Measurements from ENCODE around the gene SEC24A.

Gene SEC24A

GRCh38 chr5:134769206-134769605 lies 120.6 kb downstream of the SEC24A start:
- TF ChIP-seq CTCF (IDR thresholded peaks at IDR 0.05; ENCODE audit: low read depth, low read length), result no peak
- H3K27ac ChIP-seq, result no peak overlapping the region
- H3K9me3 ChIP-seq (ENCODE audit: severe bottlenecking), result no peaks in the 10 kb centered on the region
- peaks cover 93% of the 10 kb centered on the region for H3K36me3 ChIP-seq
- H3K4me3 ChIP-seq (ENCODE audit: low read depth, low read length), result no peak overlapping the region
- DNase-seq, result no peak
- no peaks in the 10 kb centered on the region for H3K27me3 ChIP-seq (ENCODE audit: insufficient read depth, low read depth, severe bottlenecking)

DNA sequence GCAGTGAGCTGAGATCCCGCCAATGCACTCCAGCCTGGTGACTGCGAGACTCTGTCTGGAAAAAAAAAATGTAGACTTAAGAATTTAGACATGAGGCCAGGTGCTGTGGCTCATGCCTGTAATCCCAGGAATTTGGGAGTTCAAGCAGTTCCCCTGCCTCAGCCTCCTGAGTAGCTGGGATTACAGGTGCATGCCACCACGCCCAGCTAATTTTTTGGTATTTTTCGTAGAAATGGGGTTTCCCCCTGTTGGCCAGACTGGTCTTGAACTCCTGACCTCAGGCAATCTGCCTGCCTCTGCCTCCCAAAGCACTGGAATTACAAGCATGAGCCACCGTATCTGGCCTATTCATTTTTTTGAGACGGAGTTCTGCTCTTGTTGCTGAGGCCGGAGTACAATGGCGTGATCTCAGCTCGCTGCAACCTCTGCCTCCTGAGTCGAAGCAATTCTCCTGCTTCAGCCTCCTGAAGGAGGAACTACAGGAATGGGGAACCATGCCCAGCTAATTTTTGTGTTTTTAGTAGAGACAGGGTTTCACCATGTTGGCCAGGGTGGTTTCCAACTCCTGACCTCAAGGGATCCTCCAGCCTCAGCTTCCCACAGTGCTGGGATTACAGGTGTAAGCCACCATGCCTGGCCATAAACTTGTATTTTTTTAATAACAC lies 124.0 kb downstream of the SEC24A start:
- TF ChIP-seq CTCF (IDR thresholded peaks at IDR 0.05; ENCODE audit: low read depth, low read length), result no peak
- Histone ChIP-seq H3K36me3 (peaks cover 93% of the 10 kb centered on the region), H3K27me3 (ENCODE audit: insufficient read depth, low read depth, severe bottlenecking) (no peaks in the 10 kb centered on the region), H3K4me3 (ENCODE audit: low read depth, low read length) (no peak overlapping the region), H3K9me3 (ENCODE audit: severe bottlenecking) (no peaks in the 10 kb centered on the region), H3K27ac (no peak overlapping the region)
- DNase-seq, result no peak

DNA sequence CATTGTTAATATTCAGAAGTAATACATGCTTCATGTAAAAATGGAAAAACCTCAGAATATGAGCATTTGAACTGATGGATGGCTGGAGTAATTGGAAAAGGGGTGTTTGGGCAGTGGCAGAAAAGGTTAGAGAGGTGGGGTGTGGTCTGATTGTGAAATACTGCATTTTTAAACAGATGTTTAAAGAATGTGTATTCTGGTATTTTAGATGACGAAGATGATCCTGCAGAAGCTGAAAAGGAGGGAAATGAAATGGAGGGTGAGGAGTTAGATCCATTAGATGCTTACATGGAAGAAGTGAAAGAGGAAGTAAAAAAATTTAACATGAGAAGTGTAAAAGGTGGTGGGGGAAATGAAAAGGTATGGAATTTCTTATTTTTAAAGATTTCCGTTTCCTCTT lies 128.8 kb downstream of the SEC24A start:
- Histone ChIP-seq H3K27me3 (ENCODE audit: insufficient read depth, low read depth, severe bottlenecking) (no peaks in the 10 kb centered on the region), H3K4me3 (ENCODE audit: low read depth, low read length) (no peak overlapping the region), H3K27ac (no peak overlapping the region), H3K36me3 (peaks cover 94% of the 10 kb centered on the region), H3K9me3 (ENCODE audit: severe bottlenecking) (no peaks in the 10 kb centered on the region)
- no peak for TF ChIP-seq CTCF (IDR thresholded peaks at IDR 0.05; ENCODE audit: low read depth, low read length)
- no peak for DNase-seq

Data from WERI-Rb-1 (cell line).